ENCODE data around the gene C1S.
"Not testable (repeated sequence)": the region's sequence is repeated elsewhere in the genome, so short reads cannot be mapped to it uniquely, and the experiment has no call there.

C1S gene

DNA sequence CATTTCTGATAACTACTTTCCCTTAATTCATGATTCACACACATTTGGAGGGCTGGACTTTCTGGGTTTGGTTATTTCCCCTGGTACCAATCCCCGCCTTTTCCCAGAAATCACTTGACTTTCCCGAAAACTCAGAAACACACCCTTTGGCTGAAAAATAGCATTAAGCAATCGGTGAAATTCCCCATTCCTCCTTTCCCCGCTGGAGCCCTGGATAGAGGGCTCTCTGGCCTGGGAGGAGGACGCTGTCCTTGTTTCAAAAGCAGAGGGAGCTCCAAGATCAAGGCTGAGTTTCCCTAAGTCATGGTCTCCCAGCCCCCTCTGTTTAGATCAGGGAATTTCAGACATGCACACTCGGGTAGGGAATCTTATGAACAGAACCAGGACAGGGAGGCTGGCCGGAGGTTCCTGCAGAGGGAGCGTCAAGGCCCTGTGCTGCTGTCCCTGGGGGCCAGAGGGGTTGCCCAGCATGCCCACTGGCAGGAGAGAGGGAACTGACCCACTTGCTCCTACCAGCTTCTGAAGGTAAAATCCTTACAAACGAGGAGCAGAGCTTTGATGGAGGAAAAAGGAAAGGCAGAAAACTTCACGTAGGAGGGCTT lies at the start of gene C1S:
TSS of gene C1S (plus strand) at position 366 of the 602 bp plus-strand sequence. CDS start 1,195 bp downstream, outside the sequence.
- TF ChIP-seq, protein P1, sequence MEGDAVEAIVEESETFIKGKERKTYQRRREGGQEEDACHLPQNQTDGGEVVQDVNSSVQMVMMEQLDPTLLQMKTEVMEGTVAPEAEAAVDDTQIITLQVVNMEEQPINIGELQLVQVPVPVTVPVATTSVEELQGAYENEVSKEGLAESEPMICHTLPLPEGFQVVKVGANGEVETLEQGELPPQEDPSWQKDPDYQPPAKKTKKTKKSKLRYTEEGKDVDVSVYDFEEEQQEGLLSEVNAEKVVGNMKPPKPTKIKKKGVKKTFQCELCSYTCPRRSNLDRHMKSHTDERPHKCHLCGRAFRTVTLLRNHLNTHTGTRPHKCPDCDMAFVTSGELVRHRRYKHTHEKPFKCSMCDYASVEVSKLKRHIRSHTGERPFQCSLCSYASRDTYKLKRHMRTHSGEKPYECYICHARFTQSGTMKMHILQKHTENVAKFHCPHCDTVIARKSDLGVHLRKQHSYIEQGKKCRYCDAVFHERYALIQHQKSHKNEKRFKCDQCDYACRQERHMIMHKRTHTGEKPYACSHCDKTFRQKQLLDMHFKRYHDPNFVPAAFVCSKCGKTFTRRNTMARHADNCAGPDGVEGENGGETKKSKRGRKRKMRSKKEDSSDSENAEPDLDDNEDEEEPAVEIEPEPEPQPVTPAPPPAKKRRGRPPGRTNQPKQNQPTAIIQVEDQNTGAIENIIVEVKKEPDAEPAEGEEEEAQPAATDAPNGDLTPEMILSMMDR (IDR thresholded peaks at IDR 0.05; ENCODE audit: low read depth, low read length) = peak; percentile 89
- peak within 1 kb of the TSS; percentile 63 for H3K4me3 ChIP-seq (ENCODE audit: low read depth, low read length)

DNA sequence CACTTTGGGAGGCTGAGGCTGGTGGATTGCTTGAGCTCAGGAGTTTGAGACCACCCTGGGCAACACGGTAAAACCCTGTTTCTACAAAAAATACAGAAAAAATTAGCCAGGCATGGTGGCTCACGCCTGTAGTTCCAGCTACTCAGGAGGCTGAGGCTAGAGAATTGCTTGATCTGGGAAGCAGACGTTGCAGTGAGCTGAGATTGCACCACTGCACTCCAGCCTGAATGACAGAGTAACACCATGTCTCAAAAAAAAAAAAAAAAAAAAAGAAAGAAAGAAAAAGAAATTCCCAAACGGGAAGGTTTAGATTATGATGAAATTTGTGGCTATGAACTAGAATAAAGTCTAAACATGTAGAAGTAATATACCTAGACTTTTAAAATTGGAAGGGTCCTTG lies 49.1 kb upstream of the C1S start:
- H3K4me3 ChIP-seq (ENCODE audit: low read depth, low read length) = not testable (repeated sequence)

DNA sequence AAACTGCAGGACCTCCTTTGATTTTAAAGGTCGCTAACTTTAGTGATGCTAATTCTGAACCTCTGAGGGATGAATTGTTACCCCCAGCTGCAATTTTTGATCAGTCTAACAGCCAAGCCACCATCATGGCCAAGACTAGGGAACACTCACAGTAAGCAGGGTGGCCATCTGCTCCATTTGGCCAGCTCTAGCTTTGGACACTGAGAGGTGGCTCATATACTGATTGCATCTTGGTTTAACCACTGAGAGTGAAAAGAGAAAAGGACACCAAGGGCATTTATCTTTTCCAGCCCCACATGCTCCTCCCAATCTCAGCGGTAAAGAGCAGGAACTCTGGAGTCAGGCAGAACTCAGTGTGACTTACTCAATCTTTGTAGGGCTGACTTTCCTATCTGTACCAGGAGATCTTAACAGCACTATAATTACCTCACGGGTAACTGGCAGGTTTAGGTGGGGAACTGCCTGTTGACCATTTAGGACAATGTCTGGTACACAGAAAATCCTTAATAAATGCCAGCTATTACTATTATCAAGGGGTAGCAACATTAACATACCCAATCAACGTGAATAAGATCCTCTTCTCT lies 48.4 kb upstream of the C1S start:
- TF ChIP-seq, protein P1 (IDR thresholded peaks at IDR 0.05; ENCODE audit: low read depth, low read length) = no peak
- no peak overlapping the region for H3K4me3 ChIP-seq (ENCODE audit: low read depth, low read length)

DNA sequence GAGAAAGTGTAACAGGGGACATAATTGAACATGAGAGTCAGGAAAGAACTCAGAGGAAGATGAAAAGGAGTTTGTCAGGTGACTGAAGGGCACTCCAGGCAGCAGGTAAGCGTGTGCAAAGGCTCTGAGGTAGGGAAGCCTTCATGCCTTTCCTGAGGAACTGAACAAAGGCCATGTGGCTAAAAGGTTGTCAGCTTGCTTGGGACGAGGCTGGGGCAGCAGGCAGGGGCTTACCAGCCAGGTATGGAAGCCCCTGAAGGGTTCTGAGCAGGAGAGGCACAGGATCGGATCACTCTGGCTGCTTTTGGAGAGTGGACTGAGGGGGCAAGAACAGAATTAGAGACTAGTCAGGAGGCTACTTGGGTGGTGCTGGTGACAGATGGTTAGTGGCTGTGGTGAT lies 47.4 kb upstream of the C1S start:
- H3K4me3 ChIP-seq (ENCODE audit: low read depth, low read length) = no peak overlapping the region
- TF ChIP-seq, protein P1 (IDR thresholded peaks at IDR 0.05; ENCODE audit: low read depth, low read length) = no peak

DNA sequence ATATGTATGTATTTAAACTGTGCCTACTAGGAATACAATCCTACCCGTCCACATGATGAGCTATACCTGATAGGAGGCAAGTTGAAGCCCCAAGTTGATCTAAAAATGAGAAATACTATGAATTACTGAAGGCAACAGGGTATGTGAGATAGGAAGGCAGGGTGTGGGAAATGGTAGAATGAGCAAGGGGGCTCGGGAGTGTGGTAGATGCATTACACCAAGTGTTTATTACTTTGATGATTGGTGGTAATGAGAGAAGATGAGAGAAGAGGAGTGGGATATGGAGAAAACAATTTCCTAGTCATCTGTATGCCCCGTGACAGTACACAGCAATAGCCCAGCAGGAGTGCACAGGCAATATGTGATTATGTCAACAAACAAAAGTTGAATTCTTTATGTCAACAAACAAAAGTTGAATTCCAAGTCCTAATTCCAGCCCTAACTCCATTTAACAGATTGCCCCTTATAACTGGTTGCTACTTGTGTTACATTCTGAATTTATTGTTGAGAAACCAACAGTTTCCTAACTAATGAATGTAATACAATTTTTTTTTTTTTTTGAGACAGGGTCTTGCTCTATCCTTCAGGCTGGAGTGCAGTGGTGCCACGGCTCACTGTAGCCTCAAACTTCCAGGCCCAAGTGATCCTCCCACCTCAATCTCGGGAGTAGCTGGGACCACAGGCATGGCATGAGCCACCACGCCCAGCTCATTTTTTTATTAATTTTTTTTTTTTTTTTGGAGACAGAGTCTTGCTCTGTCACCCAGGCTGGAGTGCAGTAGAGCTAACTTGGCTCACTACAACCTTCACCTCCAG lies 44.8 kb upstream of the C1S start:
- TF ChIP-seq, protein P1 (IDR thresholded peaks at IDR 0.05; ENCODE audit: low read depth, low read length) = no peak
- H3K4me3 ChIP-seq (ENCODE audit: low read depth, low read length) = no peak overlapping the region

DNA sequence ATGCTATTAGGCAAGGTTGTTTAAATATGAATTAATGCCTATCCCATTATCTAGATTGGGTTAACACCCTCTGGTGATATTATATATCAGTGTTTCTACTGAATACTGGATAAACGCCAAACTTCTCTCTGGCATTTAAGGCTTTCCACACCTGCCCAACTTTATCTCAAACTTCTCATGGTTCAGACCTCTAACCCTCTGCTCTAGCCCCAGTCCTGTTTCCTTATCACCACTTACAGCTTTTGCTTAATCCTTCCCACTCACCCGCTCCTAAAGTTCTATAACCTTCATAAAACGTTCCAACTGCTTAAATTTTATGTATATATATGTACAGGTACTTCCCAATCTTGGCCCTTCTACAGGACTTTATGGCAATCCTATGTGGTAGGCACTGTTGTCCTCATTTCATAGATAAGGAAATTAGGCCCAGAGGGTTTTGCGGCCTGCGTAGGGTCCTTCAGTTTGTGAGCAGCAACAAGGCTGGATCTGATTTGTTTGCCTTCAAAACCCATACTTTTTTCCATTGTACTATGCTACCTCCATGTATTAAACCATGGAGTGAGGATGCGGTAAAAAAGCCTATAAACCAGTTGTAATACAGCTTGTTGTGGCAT lies 43.5 kb upstream of the C1S start:
- TF ChIP-seq, protein P1 (IDR thresholded peaks at IDR 0.05; ENCODE audit: low read depth, low read length) = no peak

DNA sequence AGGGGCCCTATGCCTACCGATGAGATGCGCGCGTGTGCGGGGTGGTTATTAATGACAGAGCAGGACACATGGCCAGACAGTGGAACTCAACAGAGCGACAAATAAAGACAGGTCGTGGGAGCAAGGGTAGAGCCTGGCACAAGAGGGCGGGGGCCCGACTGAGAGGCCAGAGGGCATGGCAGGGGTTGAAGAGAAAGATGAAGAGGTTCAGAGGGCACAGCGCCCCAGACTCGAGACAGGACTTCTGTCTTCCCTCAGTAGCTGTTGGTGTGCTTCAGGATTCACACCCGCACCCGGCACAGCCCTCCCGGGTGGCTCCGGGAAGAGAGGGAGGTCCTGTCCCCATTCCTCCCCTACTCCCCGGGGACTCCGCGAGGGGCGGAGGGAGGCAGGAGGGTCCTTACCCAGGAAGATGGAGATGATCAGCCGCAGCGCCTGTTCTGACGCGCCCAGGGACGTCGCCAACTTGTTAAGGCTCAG lies 42.6 kb upstream of the C1S start:
- peak overlapping the region; percentile 85 for H3K4me3 ChIP-seq (ENCODE audit: low read depth, low read length)
- TF ChIP-seq, protein P1 (IDR thresholded peaks at IDR 0.05; ENCODE audit: low read depth, low read length) = no peak

More for the DNA sequence above, 43.5 kb upstream of the C1S start:
- peak overlapping the region; percentile 85 for H3K4me3 ChIP-seq (ENCODE audit: low read depth, low read length)
